K562 (cell line): ENCODE data around the gene CCM2. TPM values are rescaled to one million over a fixed set of nuclear protein-coding genes. Genes with fewer than 3 reads are reported as not detected.

Experiments
- ATAC-seq: fragments of 200-7000 bp; cut with Tn5 transposase; 3 replicates; pipeline ENCODE4 v1.9.1; 2020; ENCODE audit warnings: moderate library complexity
- BruUV-seq: library from RNA; stranded (reverse); fragments of 400-500 nt; replicated peaks from 2 replicates; lab custom pipeline; 2021; lab: Mats Ljungman, UMichigan
- CTCF ChIA-PET: fragments of 300-600 bp; formaldehyde crosslinking; extraction: SDS; loops from one replicate; lab custom pipeline; 2021; ENCODE audit warnings: low intra/inter-chr PET ratio; lab: Yijun Ruan, JAX
- POLR2A ChIA-PET: fragments of 300-600, 350-650 bp; sonication (Branson Sonifier 250); formaldehyde crosslinking; extraction: SDS; loops from one replicate; lab custom pipeline; 2021; ENCODE audit warnings: antibody characterized with exemption, inconsistent platforms; lab: Yijun Ruan, JAX
- DNase-seq, 4 experiments: peaks; one replicate each; pipeline versions ENCODE4 v3.0.0 to v3.0.0-alpha.2; 2011 to 2018; ENCODE audit warnings: low spot score in 3 of 4, mixed read lengths in 3 of 4; ENCODE audit errors: extremely low read depth in 1 of 4
- FAIRE-seq: peaks from 2 replicates; lab custom pipeline; 2011; peaks lifted over from hg19 to GRCh38; lab: Jason Lieb, UNC
- H2AFZ ChIP-seq: 2 replicates; pipeline ENCODE4 v1.6.0; 2011; ENCODE audit warnings: low read depth, low read length, control low read depth, inconsistent platforms
- H3K27ac ChIP-seq: fragments of 200-600 bp; 3 replicates; pipeline ENCODE4 v1.8.0; 2011; ENCODE audit warnings: low read depth, mild to moderate bottlenecking, control low read depth, inconsistent platforms, low read length, moderate library complexity, mixed read lengths; ENCODE audit errors: extremely low read depth
- H3K27me3 ChIP-seq, 2 experiments: fragments of 300-600 bp in 1 of 2; 2 replicates in 1 of 2; 3 replicates in 1 of 2; pipeline versions ENCODE4 v1.6.0 to v1.8.0; 2011; ENCODE audit warnings: inconsistent platforms in 2 of 2, low read length in 2 of 2, mild to moderate bottlenecking in 1 of 2, mixed read lengths in 1 of 2, moderate library complexity in 1 of 2; ENCODE audit not compliant: control insufficient read depth in 2 of 2, insufficient read depth in 2 of 2
- H3K36me3 ChIP-seq: fragments of 300-600 bp; 3 replicates; pipeline ENCODE4 v1.8.0; 2011; ENCODE audit warnings: mild to moderate bottlenecking, low read length, inconsistent platforms; ENCODE audit not compliant: control insufficient read depth, insufficient read depth
- H3K4me1 ChIP-seq, 2 experiments: fragments of 200-600 bp in 1 of 2; replicated peaks in 1 of 2; 2 replicates in 1 of 2; 3 replicates in 1 of 2; pipeline versions ENCODE4 v1.5.1 to v1.8.0; 2011; ENCODE audit warnings: inconsistent platforms in 2 of 2, low read length in 2 of 2, mild to moderate bottlenecking in 1 of 2, mixed read lengths in 1 of 2, moderate library complexity in 1 of 2; ENCODE audit not compliant: control insufficient read depth in 2 of 2, insufficient read depth in 2 of 2
- H3K4me2 ChIP-seq: 2 replicates; pipeline ENCODE4 v1.6.1; 2011; ENCODE audit warnings: low read length, control low read depth, inconsistent platforms, mixed read lengths; ENCODE audit not compliant: insufficient read depth
- H3K4me3 ChIP-seq: fragments of 200-600 bp; sonication (generic), shearing (Covaris generic); 2 replicates; pipeline ENCODE4 v1.5.1; 2016; ENCODE audit warnings: control low read depth, inconsistent platforms
- H3K79me2 ChIP-seq: fragments of 200-600 bp; 3 replicates; pipeline ENCODE4 v1.8.0; 2011; ENCODE audit warnings: low read length, inconsistent platforms; ENCODE audit not compliant: control insufficient read depth, insufficient read depth
- H3K9ac ChIP-seq, 2 experiments: 2 replicates each; pipeline versions ENCODE4 v1.6.0 to v1.6.1; 2011; ENCODE audit warnings: low read depth in 2 of 2, low read length in 2 of 2, control low read depth in 1 of 2, inconsistent platforms in 1 of 2, mild to moderate bottlenecking in 1 of 2, mixed read lengths in 1 of 2; ENCODE audit not compliant: insufficient read depth in 1 of 2
- H3K9me1 ChIP-seq: one replicate; pipeline ENCODE4 v1.6.0; 2011; ENCODE audit warnings: inconsistent platforms, mild to moderate bottlenecking, low read length, moderate library complexity; ENCODE audit not compliant: control insufficient read depth, insufficient read depth
- H3K9me3 ChIP-seq: replicated peaks from 2 replicates; pipeline ENCODE4 v1.5.1; 2011; ENCODE audit warnings: low read depth, low read length, inconsistent platforms; ENCODE audit not compliant: control insufficient read depth, insufficient read depth
- H4K20me1 ChIP-seq: replicated peaks from 2 replicates; pipeline ENCODE4 v1.6.1; 2011; ENCODE audit warnings: low read length, inconsistent platforms, mixed read lengths; ENCODE audit not compliant: control insufficient read depth, insufficient read depth
- ATF4 ChIP-seq: fragments of 450-650 bp; formaldehyde crosslinking; IDR thresholded peaks from 2 replicates; pipeline ENCODE4 v1.4.0; 2022; ENCODE audit warnings: mild to moderate bottlenecking, moderate library complexity
- DIDO1 ChIP-seq: fragments of 450-650 bp; IDR thresholded peaks from 2 replicates; pipeline ENCODE4 v1.6.1; 2016; ENCODE audit warnings: low read depth, missing biosample characterization, missing genetic modification characterization
- HNRNPL ChIP-seq: fragments of 200-400 bp; formaldehyde crosslinking; IDR thresholded peaks from 2 replicates; pipeline ENCODE4 v1.6.1; 2017; ENCODE audit warnings: low read depth, mild to moderate bottlenecking, low read length
- KLF1 ChIP-seq: fragments of 450-650 bp; IDR thresholded peaks from 2 replicates; pipeline ENCODE4 v1.6.1; 2016; ENCODE audit warnings: missing genetic modification characterization, missing compliant biosample characterization
- NFE2L1 ChIP-seq: fragments of 450-650 bp; IDR thresholded peaks from 2 replicates; pipeline ENCODE4 v1.6.1; 2016; ENCODE audit warnings: missing genetic modification characterization, low read depth, mild to moderate bottlenecking, missing compliant biosample characterization, moderate library complexity, borderline replicate concordance
- NR1H2 ChIP-seq: sonication (generic); formaldehyde crosslinking; IDR thresholded peaks from 2 replicates; pipeline ENCODE4 v1.4.0; 2020; ENCODE audit warnings: mild to moderate bottlenecking, missing genetic modification reagents
- SIX5 ChIP-seq, 2 experiments: IDR thresholded peaks; 2 replicates each; pipeline ENCODE4 v1.6.1; 2011; ENCODE audit warnings: low read length in 2 of 2, borderline replicate concordance in 1 of 2, low read depth in 1 of 2, mild to moderate bottlenecking in 1 of 2, moderate library complexity in 1 of 2; ENCODE audit not compliant: insufficient read depth in 1 of 2
- TCF15 ChIP-seq: fragments of 250-450 bp; sonication (Bioruptor Pico); IDR thresholded peaks from 2 replicates; pipeline ENCODE4 v1.8.0; 2022; ENCODE audit warnings: moderate library complexity, mild to moderate bottlenecking, inconsistent platforms
- ZC3H11A ChIP-seq: IDR thresholded peaks from 2 replicates; pipeline ENCODE4 v1.6.1; 2012; ENCODE audit warnings: low read depth, low read length, improper control_type of control experiment
- ZNF133 ChIP-seq: fragments of 250-450 bp; sonication (Bioruptor Pico); IDR thresholded peaks from 2 replicates; pipeline ENCODE4 v1.4.0; 2020; ENCODE audit warnings: mild to moderate bottlenecking
- WGBS: fragments of 100-300 bp; shearing (Covaris generic); methylation state at CpG from one replicate; pipeline ENCODE4 v1.1.6; 2016; ENCODE audit warnings: low coverage, mixed read lengths; ENCODE audit not compliant: insufficient coverage; ENCODE audit errors: missing lambda C conversion rate; 5-methylcytosine and 5-hydroxymethylcytosine counted together
- in situ Hi-C: fragments of 300-500 bp; cut with MboI; formaldehyde crosslinking; loops from 4 replicates; pipeline ENCODE4 v1.15.0; 2018; ENCODE audit warnings: inconsistent platforms, mixed read lengths
- intact Hi-C: fragments of 100-400 bp; cut with micrococcal nuclease; formaldehyde crosslinking; loops from 2 replicates; pipeline ENCODE4 v1.14.2; 2022
- polyA plus RNA-seq, 8 experiments: library from polyadenylated mRNA; depleted of rRNA in 4 of 8; stranded (reverse) in 5 of 8; unstranded in 3 of 8; fragments of >200 nt; fragmentation: Nextera tagmentation in 2 of 8; fragmentation: Illumina TruSeq in 1 of 8; extraction: Ambion mirVana in 2 of 8; extraction: Trizol in 1 of 8; gene quantifications; 2 replicates each; pipeline versions ENCODE4 v1.2.1 to v1.2.3, GENCODE V29; 2011 to 2014; ENCODE audit warnings: inconsistent platforms in 1 of 8, missing spikeins in 1 of 8
- total RNA-seq, 7 experiments: library from RNA; depleted of rRNA in 6 of 7; stranded (reverse); fragments of >200 nt in 6 of 7; fragmentation: Illumina TruSeq in 2 of 7; extraction: Trizol in 2 of 7; gene quantifications; 2 replicates each; pipeline versions ENCODE4 v1.2.1 to v1.2.3, GENCODE V29; 2011 to 2021; ENCODE audit warnings: low replicate concordance in 1 of 7

Gene CCM2
- total and polyA plus RNA-seq, 9 of the 15 experiments (the other 6 are each of a cell fraction or from before 2014, with no cell fraction given), result 0.41 to 38.6 (median 25.9) TPM

- in situ Hi-C loops, result no loop called here
These were observed 116.0 kb downstream of the CCM2 start for GRCh38 chr7:45116048-45116447.

More at GRCh38 chr7:45116048-45116447, 116.0 kb downstream of the CCM2 start:
- Histone ChIP-seq H3K4me1 (peaks cover 6% of the 10 kb centered on the region in 2 experiments; a peak in 4 of 5 replicates), H3K9ac (no peak overlapping the region), H3K4me2 (no peak overlapping the region), H3K36me3 (no peaks in the 10 kb centered on the region), H3K9me3 (no peaks in the 10 kb centered on the region), H3K4me3 (no peak overlapping the region), H2AFZ (no peak overlapping the region), H3K79me2 (peaks cover 12% of the 10 kb centered on the region), H3K27ac (no peak overlapping the region), H3K9me1 (no peaks in the 10 kb centered on the region), H3K27me3 (no peaks in the 10 kb centered on the region), H4K20me1 (no peaks in the 10 kb centered on the region)
- no peak for FAIRE-seq
- 46% methylated on average over 1 of the region's 1 CpG for WGBS
- no peak for ATAC-seq
- POLR2A ChIA-PET, result interaction anchor here (2.4 kb wide), 1 partner anchor 12 kb away, joined by 5 read pairs; no protein-coding TSS in a partner anchor
- BruUV-seq, result no TSS peak
- CTCF ChIA-PET, result no interaction called here
- TF ChIP-seq NR1H2 (CRISPR knock-in tag) (no peak), TCF15 (CRISPR knock-in tag) (no peak), NFE2L1 (no peak), ZC3H11A (no peak), DIDO1 (tag) (no peak), HNRNPL (no peak), ATF4 (CRISPR knock-in tag) (no peak), ZNF133 (CRISPR knock-in tag) (no peak), SIX5 (IDR thresholded peaks at IDR 0.05; ENCODE audit: borderline replicate concordance in 1 of 2, insufficient read depth in 1 of 2, low read depth in 1 of 2, low read length in 2 of 2) (no peak), KLF1 (no peak)
- intact Hi-C loops, result no loop called here
- no peak for DNase-seq
